ENCODE data around the gene SMAD3. TPM values are rescaled to one million over a fixed set of nuclear protein-coding genes. Genes with fewer than 3 reads are reported as not detected.

The SMAD3 gene
- total and polyA plus RNA-seq, 2 of the 8 experiments (the other 6 are each of a cell fraction or from before 2014, with no cell fraction given) = 10.1 to 12.4 TPM

DNA sequence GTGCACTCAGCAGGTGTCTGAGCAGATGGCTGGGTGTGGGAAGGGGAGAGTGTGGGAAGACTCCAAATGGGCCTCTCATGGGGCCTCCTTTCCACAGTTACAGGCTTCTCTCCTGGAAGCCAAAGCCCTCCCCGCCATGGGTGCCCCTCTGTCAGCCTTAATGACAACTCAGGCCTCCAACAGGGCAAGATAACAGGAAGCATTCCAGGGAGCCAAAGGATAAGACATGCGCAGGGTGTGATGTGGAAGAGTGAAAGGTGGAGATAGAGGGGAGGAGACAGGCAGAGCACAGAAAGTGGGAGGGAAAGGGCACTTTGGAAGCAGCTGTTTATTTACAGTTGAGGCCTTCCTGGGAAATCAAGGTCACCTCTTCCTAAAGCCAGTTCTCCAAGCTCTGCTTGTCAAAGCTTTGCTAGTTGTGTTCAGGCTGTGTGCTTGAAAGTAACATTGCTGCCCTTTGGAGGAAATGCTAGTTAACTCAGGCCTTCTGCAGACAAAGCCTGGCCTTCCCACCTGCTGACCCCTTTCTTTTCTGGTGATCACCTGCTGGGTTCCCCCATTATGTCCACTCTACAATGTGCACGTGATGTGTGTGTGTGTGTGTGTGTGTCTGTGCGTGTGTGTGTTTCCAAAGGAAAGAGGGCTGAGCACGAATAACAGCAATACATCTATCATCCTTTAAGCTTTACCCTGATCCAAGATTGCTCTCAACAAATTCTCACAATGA lies 35.2 kb upstream of the SMAD3 start (continued):
- TF ChIP-seq, protein P1, sequence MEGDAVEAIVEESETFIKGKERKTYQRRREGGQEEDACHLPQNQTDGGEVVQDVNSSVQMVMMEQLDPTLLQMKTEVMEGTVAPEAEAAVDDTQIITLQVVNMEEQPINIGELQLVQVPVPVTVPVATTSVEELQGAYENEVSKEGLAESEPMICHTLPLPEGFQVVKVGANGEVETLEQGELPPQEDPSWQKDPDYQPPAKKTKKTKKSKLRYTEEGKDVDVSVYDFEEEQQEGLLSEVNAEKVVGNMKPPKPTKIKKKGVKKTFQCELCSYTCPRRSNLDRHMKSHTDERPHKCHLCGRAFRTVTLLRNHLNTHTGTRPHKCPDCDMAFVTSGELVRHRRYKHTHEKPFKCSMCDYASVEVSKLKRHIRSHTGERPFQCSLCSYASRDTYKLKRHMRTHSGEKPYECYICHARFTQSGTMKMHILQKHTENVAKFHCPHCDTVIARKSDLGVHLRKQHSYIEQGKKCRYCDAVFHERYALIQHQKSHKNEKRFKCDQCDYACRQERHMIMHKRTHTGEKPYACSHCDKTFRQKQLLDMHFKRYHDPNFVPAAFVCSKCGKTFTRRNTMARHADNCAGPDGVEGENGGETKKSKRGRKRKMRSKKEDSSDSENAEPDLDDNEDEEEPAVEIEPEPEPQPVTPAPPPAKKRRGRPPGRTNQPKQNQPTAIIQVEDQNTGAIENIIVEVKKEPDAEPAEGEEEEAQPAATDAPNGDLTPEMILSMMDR (IDR thresholded peaks at IDR 0.05; ENCODE audit: control extremely low read depth in 1 of 3, insufficient read depth in 1 of 3, low read depth in 1 of 3, low read length in 3 of 3) = no peak
- TF ChIP-seq, protein P2, sequence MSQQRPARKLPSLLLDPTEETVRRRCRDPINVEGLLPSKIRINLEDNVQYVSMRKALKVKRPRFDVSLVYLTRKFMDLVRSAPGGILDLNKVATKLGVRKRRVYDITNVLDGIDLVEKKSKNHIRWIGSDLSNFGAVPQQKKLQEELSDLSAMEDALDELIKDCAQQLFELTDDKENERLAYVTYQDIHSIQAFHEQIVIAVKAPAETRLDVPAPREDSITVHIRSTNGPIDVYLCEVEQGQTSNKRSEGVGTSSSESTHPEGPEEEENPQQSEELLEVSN (IDR thresholded peaks at IDR 0.05) = no peak; the same call in 1 of the 2 replicates
- TF ChIP-seq GABPA (IDR thresholded peaks at IDR 0.05; ENCODE audit: borderline replicate concordance, insufficient read depth, low read length) (0 out of 2 replicates have a peak, but pooled peaks have one; percentile 3), RNF2 (IDR thresholded peaks at IDR 0.05; ENCODE audit: borderline replicate concordance, low read depth, low read length, missing control alignments, poor library complexity, severe bottlenecking) (no peak), SIRT6 (IDR thresholded peaks at IDR 0.05; ENCODE audit: low read length) (no peak), EZH2 (IDR thresholded peaks at IDR 0.05; ENCODE audit: low read depth, low read length, severe bottlenecking) (no peak), CEBPB (IDR thresholded peaks at IDR 0.05; ENCODE audit: low read depth, low read length) (no peak), TBP (IDR thresholded peaks at IDR 0.05; ENCODE audit: low read depth, low read length) (no peak), RFX5 (IDR thresholded peaks at IDR 0.05; ENCODE audit: borderline replicate concordance, low read depth, low read length) (no peak), GTF2F1 (IDR thresholded peaks at IDR 0.05; ENCODE audit: borderline replicate concordance, low read depth, low read length) (no peak), SP4 (IDR thresholded peaks at IDR 0.05; ENCODE audit: low read length) (peak; percentile 75; the same call in 1 of the 2 replicates), TEAD4 (IDR thresholded peaks at IDR 0.05; ENCODE audit: low read depth, low read length) (0 out of 2 replicates have a peak, but pooled peaks have one; percentile 15), BRCA1 (IDR thresholded peaks at IDR 0.05; ENCODE audit: low read depth, low read length) (no peak), EP300 (IDR thresholded peaks at IDR 0.05; ENCODE audit: borderline replicate concordance in 1 of 2, low read depth in 2 of 2, low read length in 2 of 2) (peak in 1 of 2 experiments; percentile 89; a peak in 1 of 3 replicates), CBX5 (IDR thresholded peaks at IDR 0.05; ENCODE audit: low read depth, low read length) (no peak)
- TF ChIP-seq, protein P3, sequence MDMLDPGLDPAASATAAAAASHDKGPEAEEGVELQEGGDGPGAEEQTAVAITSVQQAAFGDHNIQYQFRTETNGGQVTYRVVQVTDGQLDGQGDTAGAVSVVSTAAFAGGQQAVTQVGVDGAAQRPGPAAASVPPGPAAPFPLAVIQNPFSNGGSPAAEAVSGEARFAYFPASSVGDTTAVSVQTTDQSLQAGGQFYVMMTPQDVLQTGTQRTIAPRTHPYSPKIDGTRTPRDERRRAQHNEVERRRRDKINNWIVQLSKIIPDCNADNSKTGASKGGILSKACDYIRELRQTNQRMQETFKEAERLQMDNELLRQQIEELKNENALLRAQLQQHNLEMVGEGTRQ (IDR thresholded peaks at IDR 0.05; ENCODE audit: low read length) = peak; percentile 85
- TF ChIP-seq, protein P4, sequence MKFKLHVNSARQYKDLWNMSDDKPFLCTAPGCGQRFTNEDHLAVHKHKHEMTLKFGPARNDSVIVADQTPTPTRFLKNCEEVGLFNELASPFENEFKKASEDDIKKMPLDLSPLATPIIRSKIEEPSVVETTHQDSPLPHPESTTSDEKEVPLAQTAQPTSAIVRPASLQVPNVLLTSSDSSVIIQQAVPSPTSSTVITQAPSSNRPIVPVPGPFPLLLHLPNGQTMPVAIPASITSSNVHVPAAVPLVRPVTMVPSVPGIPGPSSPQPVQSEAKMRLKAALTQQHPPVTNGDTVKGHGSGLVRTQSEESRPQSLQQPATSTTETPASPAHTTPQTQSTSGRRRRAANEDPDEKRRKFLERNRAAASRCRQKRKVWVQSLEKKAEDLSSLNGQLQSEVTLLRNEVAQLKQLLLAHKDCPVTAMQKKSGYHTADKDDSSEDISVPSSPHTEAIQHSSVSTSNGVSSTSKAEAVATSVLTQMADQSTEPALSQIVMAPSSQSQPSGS (IDR thresholded peaks at IDR 0.05; ENCODE audit: low read length) = peak; percentile 82

Data from H1 (cell line).